ENCODE measurements around the gene PLEKHM3.

PLEKHM3 gene

DNA sequence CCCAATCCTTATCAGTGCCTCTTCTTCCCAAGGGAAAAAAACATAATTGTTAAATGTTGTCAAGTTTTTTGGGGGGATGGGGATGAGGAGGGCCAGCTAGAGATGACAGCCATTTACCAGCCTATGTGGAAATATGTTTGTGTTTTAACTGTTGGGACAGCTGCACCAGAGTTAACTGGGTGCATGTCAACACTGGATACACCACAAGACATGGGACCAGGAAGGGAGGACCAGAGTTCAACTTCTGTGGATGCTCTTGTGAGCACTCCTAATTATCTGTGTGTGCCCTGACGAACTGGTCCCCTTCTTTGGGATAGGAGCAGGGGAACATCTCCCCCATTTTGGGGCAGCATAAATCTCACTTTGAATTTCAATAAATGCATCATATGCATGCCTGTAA is 189.5 kb downstream of the PLEKHM3 start:
- DNase-seq (ENCODE audit: low read depth in 1 of 2, low spot score in 1 of 2): no peak
- H3K4me3 ChIP-seq (replicated peaks; ENCODE audit: insufficient read depth, low read length): no peak overlapping the region
- H3K27me3 ChIP-seq (ENCODE audit: insufficient read depth, poor library complexity, severe bottlenecking): no peaks in the 10 kb centered on the region
- TF ChIP-seq, protein P1, sequence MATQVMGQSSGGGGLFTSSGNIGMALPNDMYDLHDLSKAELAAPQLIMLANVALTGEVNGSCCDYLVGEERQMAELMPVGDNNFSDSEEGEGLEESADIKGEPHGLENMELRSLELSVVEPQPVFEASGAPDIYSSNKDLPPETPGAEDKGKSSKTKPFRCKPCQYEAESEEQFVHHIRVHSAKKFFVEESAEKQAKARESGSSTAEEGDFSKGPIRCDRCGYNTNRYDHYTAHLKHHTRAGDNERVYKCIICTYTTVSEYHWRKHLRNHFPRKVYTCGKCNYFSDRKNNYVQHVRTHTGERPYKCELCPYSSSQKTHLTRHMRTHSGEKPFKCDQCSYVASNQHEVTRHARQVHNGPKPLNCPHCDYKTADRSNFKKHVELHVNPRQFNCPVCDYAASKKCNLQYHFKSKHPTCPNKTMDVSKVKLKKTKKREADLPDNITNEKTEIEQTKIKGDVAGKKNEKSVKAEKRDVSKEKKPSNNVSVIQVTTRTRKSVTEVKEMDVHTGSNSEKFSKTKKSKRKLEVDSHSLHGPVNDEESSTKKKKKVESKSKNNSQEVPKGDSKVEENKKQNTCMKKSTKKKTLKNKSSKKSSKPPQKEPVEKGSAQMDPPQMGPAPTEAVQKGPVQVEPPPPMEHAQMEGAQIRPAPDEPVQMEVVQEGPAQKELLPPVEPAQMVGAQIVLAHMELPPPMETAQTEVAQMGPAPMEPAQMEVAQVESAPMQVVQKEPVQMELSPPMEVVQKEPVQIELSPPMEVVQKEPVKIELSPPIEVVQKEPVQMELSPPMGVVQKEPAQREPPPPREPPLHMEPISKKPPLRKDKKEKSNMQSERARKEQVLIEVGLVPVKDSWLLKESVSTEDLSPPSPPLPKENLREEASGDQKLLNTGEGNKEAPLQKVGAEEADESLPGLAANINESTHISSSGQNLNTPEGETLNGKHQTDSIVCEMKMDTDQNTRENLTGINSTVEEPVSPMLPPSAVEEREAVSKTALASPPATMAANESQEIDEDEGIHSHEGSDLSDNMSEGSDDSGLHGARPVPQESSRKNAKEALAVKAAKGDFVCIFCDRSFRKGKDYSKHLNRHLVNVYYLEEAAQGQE (IDR thresholded peaks at IDR 0.05; ENCODE audit: insufficient replicate concordance, low read depth): no peak
- no peak for TF ChIP-seq SPI1 (IDR thresholded peaks at IDR 0.05; ENCODE audit: borderline replicate concordance, low read depth)
- TF ChIP-seq POLR2AphosphoS5 (IDR thresholded peaks at IDR 0.05; ENCODE audit: low read depth): no peak
- TF ChIP-seq, protein P2, sequence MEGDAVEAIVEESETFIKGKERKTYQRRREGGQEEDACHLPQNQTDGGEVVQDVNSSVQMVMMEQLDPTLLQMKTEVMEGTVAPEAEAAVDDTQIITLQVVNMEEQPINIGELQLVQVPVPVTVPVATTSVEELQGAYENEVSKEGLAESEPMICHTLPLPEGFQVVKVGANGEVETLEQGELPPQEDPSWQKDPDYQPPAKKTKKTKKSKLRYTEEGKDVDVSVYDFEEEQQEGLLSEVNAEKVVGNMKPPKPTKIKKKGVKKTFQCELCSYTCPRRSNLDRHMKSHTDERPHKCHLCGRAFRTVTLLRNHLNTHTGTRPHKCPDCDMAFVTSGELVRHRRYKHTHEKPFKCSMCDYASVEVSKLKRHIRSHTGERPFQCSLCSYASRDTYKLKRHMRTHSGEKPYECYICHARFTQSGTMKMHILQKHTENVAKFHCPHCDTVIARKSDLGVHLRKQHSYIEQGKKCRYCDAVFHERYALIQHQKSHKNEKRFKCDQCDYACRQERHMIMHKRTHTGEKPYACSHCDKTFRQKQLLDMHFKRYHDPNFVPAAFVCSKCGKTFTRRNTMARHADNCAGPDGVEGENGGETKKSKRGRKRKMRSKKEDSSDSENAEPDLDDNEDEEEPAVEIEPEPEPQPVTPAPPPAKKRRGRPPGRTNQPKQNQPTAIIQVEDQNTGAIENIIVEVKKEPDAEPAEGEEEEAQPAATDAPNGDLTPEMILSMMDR (IDR thresholded peaks at IDR 0.05; ENCODE audit: insufficient read depth, low read length): no peak
- no peak for TF ChIP-seq GABPA (IDR thresholded peaks at IDR 0.05; ENCODE audit: low read depth)
- H3K27ac ChIP-seq (replicated peaks): no peak overlapping the region

DNA sequence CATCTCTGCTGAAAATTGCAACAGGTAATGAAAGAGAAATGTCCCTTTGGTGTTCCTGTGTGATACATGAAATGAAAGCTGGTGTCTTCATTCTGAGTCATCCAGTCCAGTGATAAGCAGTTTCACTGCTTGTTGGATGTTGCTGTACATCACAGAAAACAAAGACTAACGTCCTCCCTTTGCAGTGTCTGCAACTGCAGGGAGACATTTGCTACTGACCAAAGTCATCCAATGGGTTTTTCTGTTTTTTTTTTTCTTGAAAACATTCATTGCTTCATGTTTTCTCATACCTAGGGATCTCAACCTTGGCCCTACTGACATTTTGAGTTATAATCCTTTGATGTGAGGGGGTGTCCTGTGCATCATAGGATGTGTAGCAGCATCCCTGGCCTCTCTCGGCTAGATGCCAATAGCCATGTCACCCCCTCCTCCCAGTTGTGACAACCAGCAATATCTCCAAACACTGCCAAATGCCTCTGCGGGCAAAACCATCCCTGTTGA is 192.0 kb downstream of the PLEKHM3 start:
- Histone ChIP-seq H3K27me3 (ENCODE audit: insufficient read depth, poor library complexity, severe bottlenecking) (no peaks in the 10 kb centered on the region), H3K4me3 (replicated peaks; ENCODE audit: insufficient read depth, low read length) (no peak overlapping the region), H3K27ac (replicated peaks) (no peak overlapping the region)
- TF ChIP-seq, protein P2 (IDR thresholded peaks at IDR 0.05; ENCODE audit: insufficient read depth, low read length): no peak
- TF ChIP-seq GABPA (IDR thresholded peaks at IDR 0.05; ENCODE audit: low read depth) (no peak), SPI1 (IDR thresholded peaks at IDR 0.05; ENCODE audit: borderline replicate concordance, low read depth) (no peak), POLR2AphosphoS5 (IDR thresholded peaks at IDR 0.05; ENCODE audit: low read depth) (no peak)
- TF ChIP-seq, protein P1 (IDR thresholded peaks at IDR 0.05; ENCODE audit: insufficient replicate concordance, low read depth): no peak
- no peak for DNase-seq (ENCODE audit: low read depth in 1 of 2, low spot score in 1 of 2)

DNA sequence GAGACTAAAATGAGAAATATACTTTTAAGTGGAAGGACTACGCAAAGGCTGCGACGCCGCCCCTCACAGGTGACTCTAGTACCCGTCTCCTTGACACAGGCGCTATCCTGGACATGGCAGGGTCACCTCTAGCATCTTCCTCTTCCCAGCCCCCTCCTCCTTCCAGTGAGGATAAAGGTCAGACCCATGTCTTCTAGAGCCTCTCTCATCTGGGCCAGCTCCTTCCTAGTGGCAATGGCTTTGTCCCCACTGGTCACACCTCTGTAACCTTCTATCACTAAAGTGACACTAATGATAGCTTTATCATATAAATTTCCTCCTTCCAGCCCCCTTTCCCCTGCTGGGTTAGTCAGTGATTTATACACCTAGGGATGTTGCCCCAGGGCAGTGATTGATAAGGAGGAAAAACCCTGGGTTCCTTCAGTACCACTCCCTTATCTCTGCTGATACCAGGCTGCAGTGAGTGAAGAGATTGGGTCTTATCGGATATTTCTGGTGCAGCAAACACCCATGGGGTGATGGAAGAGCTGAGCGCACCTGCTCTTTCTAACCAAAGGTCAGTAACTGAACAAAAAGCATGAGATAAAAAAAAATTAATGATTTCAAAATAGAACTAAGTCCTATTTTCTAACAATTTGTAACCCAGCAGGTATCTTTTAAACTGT is 193.6 kb downstream of the PLEKHM3 start:
- DNase-seq (ENCODE audit: low read depth in 1 of 2, low spot score in 1 of 2): no peak
- no peaks in the 10 kb centered on the region for H3K27me3 ChIP-seq (ENCODE audit: insufficient read depth, poor library complexity, severe bottlenecking)
- no peak for TF ChIP-seq POLR2AphosphoS5 (IDR thresholded peaks at IDR 0.05; ENCODE audit: low read depth)
- TF ChIP-seq SPI1 (IDR thresholded peaks at IDR 0.05; ENCODE audit: borderline replicate concordance, low read depth): no peak
- TF ChIP-seq, protein P2 (IDR thresholded peaks at IDR 0.05; ENCODE audit: insufficient read depth, low read length): no peak
- TF ChIP-seq, protein P1 (IDR thresholded peaks at IDR 0.05; ENCODE audit: insufficient replicate concordance, low read depth): no peak
- TF ChIP-seq GABPA (IDR thresholded peaks at IDR 0.05; ENCODE audit: low read depth): no peak
- no peak overlapping the region for H3K4me3 ChIP-seq (replicated peaks; ENCODE audit: insufficient read depth, low read length)
- H3K27ac ChIP-seq (replicated peaks): no peak overlapping the region
